ENCODE measurements around the gene UBL3.

The UBL3 gene

GRCh38 chr13:29850213-29850898 lies at the start of gene UBL3:
UBL3 (minus strand) TSS chr13:29850617; CDS start chr13:29849538, 1,079 bp downstream.
- peak; percentile 69 to 98 (median 95) for DNase-seq

GRCh38 chr13:29897102-29897501 lies 46.7 kb upstream of the UBL3 start:
- DNase-seq, result no peak

GRCh38 chr13:29893438-29893837 lies 43.0 kb upstream of the UBL3 start:
- DNase-seq, result no peak

GRCh38 chr13:29892151-29892550 lies 41.7 kb upstream of the UBL3 start:
- DNase-seq, result peak in 44 of 58 donors; percentile 6 to 74 (median 42)

- DNase-seq, result no peak
Measured at GRCh38 chr13:29889111-29889510, 38.7 kb upstream of the UBL3 start.

- DNase-seq, result no peak
Measured at GRCh38 chr13:29888306-29888705, 37.9 kb upstream of the UBL3 start.

- no peak for DNase-seq
Measured at GRCh38 chr13:29887686-29888085, 37.3 kb upstream of the UBL3 start.

GRCh38 chr13:29887030-29887557 lies 36.7 kb upstream of the UBL3 start:
- no peak for DNase-seq

GRCh38 chr13:29886446-29886845 lies 36.0 kb upstream of the UBL3 start:
- no peak for DNase-seq

GRCh38 chr13:29885989-29886388 lies 35.6 kb upstream of the UBL3 start:
- DNase-seq, result no peak

- DNase-seq, result peak in 17 of 58 donors; percentile 7 to 78 (median 28)
Measured at GRCh38 chr13:29884671-29885430, 34.4 kb upstream of the UBL3 start.

GRCh38 chr13:29883941-29884518 lies 33.6 kb upstream of the UBL3 start:
- DNase-seq, result no peak

- DNase-seq, result no peak
Measured at GRCh38 chr13:29882076-29882475, 31.7 kb upstream of the UBL3 start.

- no peak for DNase-seq
Measured at GRCh38 chr13:29878101-29878500, 27.7 kb upstream of the UBL3 start.

- peak in 1 of 58 donors; percentile 14 for DNase-seq
Measured at GRCh38 chr13:29877456-29878078, 27.1 kb upstream of the UBL3 start.

- no peak for DNase-seq
Measured at GRCh38 chr13:29875646-29876045, 25.2 kb upstream of the UBL3 start.

- DNase-seq, result no peak
Measured at GRCh38 chr13:29868581-29868980, 18.2 kb upstream of the UBL3 start.

GRCh38 chr13:29865934-29866333 lies 15.5 kb upstream of the UBL3 start:
- DNase-seq, result no peak

GRCh38 chr13:29861694-29862110 lies 11.3 kb upstream of the UBL3 start:
- no peak for DNase-seq

- DNase-seq, result no peak
Measured at GRCh38 chr13:29859971-29860370, 9.6 kb upstream of the UBL3 start.

- DNase-seq, result no peak
Measured at GRCh38 chr13:29858667-29859066, 8.2 kb upstream of the UBL3 start.

- no peak for DNase-seq
Measured at GRCh38 chr13:29858231-29858630, 7.8 kb upstream of the UBL3 start.

Data from anterior cingulate cortex (tissue), 58 donors.